PC-9 (cell line): ENCODE measurements around the gene ZNF668. TPM values are rescaled to one million over a fixed set of nuclear protein-coding genes. Genes with fewer than 3 reads are reported as not detected.

Experiments used
- BruUV-seq: library from RNA; stranded (reverse); fragments of 400-500 nt; replicated peaks from 2 replicates; lab custom pipeline; 2021; lab: Mats Ljungman, UMichigan
- CTCF ChIA-PET: fragments of 300-600 bp; sonication (Branson Sonifier 250); formaldehyde crosslinking; loops from one replicate; lab custom pipeline; 2022; ENCODE audit warnings: antibody characterized with exemption; lab: Charles Lee
- POLR2A ChIA-PET: fragments of 300-600 bp; sonication (Branson Sonifier 250); formaldehyde crosslinking; loops from one replicate; lab custom pipeline; 2022; ENCODE audit warnings: antibody characterized with exemption; ENCODE audit not compliant: unreplicated experiment; lab: Charles Lee
- DNase-seq, 2 experiments: peaks; one replicate each; pipeline versions ENCODE4 v3.0.0 to v3.0.0-alpha.2; 2015 to 2022; ENCODE audit warnings: mixed read lengths in 1 of 2
- H2AFZ ChIP-seq: fragments of 200-600 bp; sonication (generic); 2 replicates; pipeline ENCODE4 v1.8.1; 2017; ENCODE audit warnings: antibody characterized with exemption
- H3F3A ChIP-seq: fragments of 200-600 bp; sonication (generic); 2 replicates; pipeline ENCODE4 v1.8.1; 2017; ENCODE audit warnings: antibody characterized with exemption, mild to moderate bottlenecking, low read depth; ENCODE audit not compliant: insufficient read depth
- H3K27ac ChIP-seq: fragments of 200-600 bp; sonication (generic); 2 replicates; pipeline ENCODE4 v1.6.1; 2016; ENCODE audit warnings: mixed run types
- H3K27me3 ChIP-seq: fragments of 200-600 bp; sonication (generic); 2 replicates; pipeline ENCODE4 v1.6.1; 2016; ENCODE audit warnings: low read depth, mixed run types; ENCODE audit not compliant: insufficient read depth
- H3K36me3 ChIP-seq: fragments of 200-600 bp; sonication (generic); 2 replicates; pipeline ENCODE4 v1.6.1; 2016; ENCODE audit warnings: low read depth, mixed run types
- H3K4me1 ChIP-seq: fragments of 200-600 bp; sonication (generic); replicated peaks from 2 replicates; pipeline ENCODE4 v1.6.1; 2016; ENCODE audit warnings: mixed run types; ENCODE audit not compliant: insufficient read depth
- H3K4me2 ChIP-seq: fragments of 200-600 bp; sonication (generic); 2 replicates; pipeline ENCODE4 v1.6.1; 2017; ENCODE audit warnings: mixed run types
- H3K4me3 ChIP-seq: fragments of 200-600 bp; sonication (generic); 2 replicates; pipeline ENCODE4 v1.6.1; 2016; ENCODE audit warnings: mixed run types
- H3K79me2 ChIP-seq: fragments of 200-600 bp; sonication (generic); 2 replicates; pipeline ENCODE4 v1.6.1; 2017; ENCODE audit warnings: low read depth, mixed run types
- H3K9me2 ChIP-seq: fragments of 200-600 bp; sonication (generic); 2 replicates; pipeline ENCODE4 v1.8.1; 2017; ENCODE audit warnings: mild to moderate bottlenecking; ENCODE audit not compliant: insufficient read depth
- H3K9me3 ChIP-seq: fragments of 200-600 bp; sonication (generic); 2 replicates; pipeline ENCODE4 v1.8.1; 2016; ENCODE audit warnings: low read depth; ENCODE audit not compliant: insufficient read depth
- H4K20me1 ChIP-seq: fragments of 200-600 bp; sonication (generic); 2 replicates; pipeline ENCODE4 v1.8.1; 2017; ENCODE audit not compliant: insufficient read depth
- CTCF ChIP-seq: fragments of 200-600 bp; sonication (generic); conservative IDR thresholded peaks from 2 replicates; pipeline ENCODE4 v1.6.1; 2017; ENCODE audit warnings: mixed run types, antibody characterized with exemption, mild to moderate bottlenecking, moderate library complexity
- EZH2 ChIP-seq: fragments of 200-600 bp; sonication (generic); IDR thresholded peaks from 2 replicates; pipeline ENCODE4 v1.8.0; 2017; ENCODE audit warnings: antibody characterized with exemption, low read depth
- intact Hi-C: fragments of 100-400 bp; cut with micrococcal nuclease; formaldehyde crosslinking; loops from one replicate; pipeline ENCODE4 v1.10.0; 2022; ENCODE audit not compliant: unreplicated experiment
- total RNA-seq: library from RNA; stranded (reverse); gene quantifications from 2 replicates; pipeline ENCODE4 v1.2.3, GENCODE V29; 2021

Gene ZNF668
- total RNA-seq, 1 experiment from 2014 or later, result 13.2 TPM

GRCh38 chr16:31076319-31076718, 2.3 kb upstream of the ZNF668 start:
- H4K20me1 ChIP-seq, result peaks cover 24% of the 10 kb centered on the region
- peaks cover 20% of the 10 kb centered on the region for H3K4me1 ChIP-seq
- BruUV-seq, result no TSS peak
- POLR2A ChIA-PET, result no interaction called here
- DNase-seq, result no peak
- no peak overlapping the region for H3K4me3 ChIP-seq
- H3K9me3 ChIP-seq, result no peaks in the 10 kb centered on the region
- H3K36me3 ChIP-seq, result peaks cover 5% of the 10 kb centered on the region
- H3F3A ChIP-seq, result peaks cover 9% of the 10 kb centered on the region; the same call in 1 of the 2 replicates
- no peak overlapping the region for H2AFZ ChIP-seq
- CTCF ChIA-PET, result no interaction called here
- peaks cover 53% of the 10 kb centered on the region for H3K79me2 ChIP-seq
- intact Hi-C loops, result no loop called here
- TF ChIP-seq CTCF (no peak), EZH2 (no peak)
- H3K4me2 ChIP-seq, result no peak overlapping the region
- H3K9me2 ChIP-seq, result no peaks in the 10 kb centered on the region
- H3K27ac ChIP-seq, result no peak overlapping the region
- H3K27me3 ChIP-seq, result no peaks in the 10 kb centered on the region

GRCh38 chr16:31074814-31075183, 759 bp upstream of the ZNF668 start:
- Histone ChIP-seq H3F3A (peaks cover 4% of the 10 kb centered on the region; the same call in 1 of the 2 replicates), H3K9me2 (no peaks in the 10 kb centered on the region), H3K4me2 (peak overlapping the region; percentile 95), H3K9me3 (no peaks in the 10 kb centered on the region), H3K79me2 (peaks cover 67% of the 10 kb centered on the region), H3K4me1 (peaks cover 20% of the 10 kb centered on the region), H3K36me3 (no peaks in the 10 kb centered on the region), H3K4me3 (peak overlapping the region; percentile 89), H2AFZ (peak overlapping the region; percentile 89), H3K27me3 (no peaks in the 10 kb centered on the region), H4K20me1 (peaks cover 13% of the 10 kb centered on the region), H3K27ac (peak overlapping the region; percentile 54; the same call in 1 of the 2 replicates)
- TF ChIP-seq EZH2 (no peak), CTCF (no peak)
- no TSS peak for BruUV-seq
- CTCF ChIA-PET, result interaction anchor here (0.6 to 1.6 kb wide), 3 partner anchors 19 to 90 kb away, joined by 3 to 21 read pairs (median 16); partner anchors contain the start of gene HSD3B7
- intact Hi-C loops, result loop anchor here (1.0 to 2.0 kb wide), 6 partner anchors 41 to 385 kb away; partner anchors contain the start of genes ARMC5, FUS, HSD3B7 and PRSS8
- POLR2A ChIA-PET, result interaction anchor here (0.7 to 1.2 kb wide), 2 partner anchors 11 to 179 kb away, joined by 4 to 9 read pairs; partner anchors contain the start of gene CTF1
- DNase-seq, result no peak

GRCh38 chr16:31073142-31073969, 684 bp downstream of the ZNF668 start:
- no peaks in the 10 kb centered on the region for H3K9me3 ChIP-seq
- peak; percentile 85 to 95 for DNase-seq
- intact Hi-C loops, result loop anchor here (2.0 kb wide), 1 partner anchor 379 kb away; no protein-coding TSS in a partner anchor
- H4K20me1 ChIP-seq, result peaks cover 7% of the 10 kb centered on the region
- peak overlapping the region; percentile 89 for H3K4me2 ChIP-seq
- H3F3A ChIP-seq, result peaks cover 4% of the 10 kb centered on the region; the same call in 1 of the 2 replicates
- no TSS peak for BruUV-seq
- peak overlapping the region; percentile 93 for H2AFZ ChIP-seq
- ChIA-PET POLR2A (interaction anchor here (0.6 to 1.7 kb wide), 12 partner anchors 27 to 1039 kb away, joined by 3 to 16 read pairs (median 4); partner anchors contain the start of genes CTF1, KAT8, PRSS8 and ZNF688), CTCF (interaction anchor here (0.6 to 1.6 kb wide), 3 partner anchors 51 to 88 kb away, joined by 7 to 21 read pairs (median 16); partner anchors contain the start of gene HSD3B7)
- TF ChIP-seq CTCF (no peak), EZH2 (no peak)
- peak overlapping the region; percentile 62 for H3K27ac ChIP-seq
- H3K79me2 ChIP-seq, result peaks cover 82% of the 10 kb centered on the region
- peaks cover 20% of the 10 kb centered on the region for H3K4me1 ChIP-seq
- H3K36me3 ChIP-seq, result no peaks in the 10 kb centered on the region
- no peaks in the 10 kb centered on the region for H3K9me2 ChIP-seq
- H3K4me3 ChIP-seq, result peak overlapping the region; percentile 89
- no peaks in the 10 kb centered on the region for H3K27me3 ChIP-seq
